ENCODE measurements around the gene FCHSD2. TPM values are rescaled to one million over a fixed set of nuclear protein-coding genes. Genes with fewer than 3 reads are reported as not detected.
"Not testable (repeated sequence)": the region's sequence is repeated elsewhere in the genome, so short reads cannot be mapped to it uniquely, and the experiment has no call there.

Gene FCHSD2
- total RNA-seq, 1 donor: 28.2 TPM

- H3K27me3 ChIP-seq (ENCODE audit: insufficient read depth, low read length): no peaks in the 10 kb centered on the region
- H3K9me3 ChIP-seq (ENCODE audit: low read depth, low read length): peaks cover 3% of the 10 kb centered on the region
- H3K4me1 ChIP-seq (ENCODE audit: insufficient read depth, low read length): peaks cover 7% of the 10 kb centered on the region
- no peak overlapping the region for H3K4me3 ChIP-seq (ENCODE audit: low read length)
These were observed 11.9 kb downstream of the FCHSD2 start for GRCh38 chr11:73130181-73130580.

GRCh38 chr11:73129198-73129597 lies 12.9 kb downstream of the FCHSD2 start:
- H3K9me3 ChIP-seq (ENCODE audit: low read depth, low read length): peaks cover 10% of the 10 kb centered on the region
- no peak overlapping the region for H3K4me3 ChIP-seq (ENCODE audit: low read length)
- no peaks in the 10 kb centered on the region for H3K27me3 ChIP-seq (ENCODE audit: insufficient read depth, low read length)
- H3K4me1 ChIP-seq (ENCODE audit: insufficient read depth, low read length): peaks cover 3% of the 10 kb centered on the region

- Histone ChIP-seq H3K27me3 (ENCODE audit: insufficient read depth, low read length) (no peaks in the 10 kb centered on the region), H3K4me3 (ENCODE audit: low read length) (no peak overlapping the region), H3K9me3 (ENCODE audit: low read depth, low read length) (peaks cover 10% of the 10 kb centered on the region), H3K4me1 (ENCODE audit: insufficient read depth, low read length) (peaks cover 3% of the 10 kb centered on the region)
These were observed 15.2 kb downstream of the FCHSD2 start for GRCh38 chr11:73126804-73127480.

- Histone ChIP-seq H3K4me1 (ENCODE audit: insufficient read depth, low read length) (peaks cover 3% of the 10 kb centered on the region), H3K27me3 (ENCODE audit: insufficient read depth, low read length) (no peaks in the 10 kb centered on the region), H3K9me3 (ENCODE audit: low read depth, low read length) (peaks cover 10% of the 10 kb centered on the region), H3K4me3 (ENCODE audit: low read length) (no peak overlapping the region)
These were observed 17.3 kb downstream of the FCHSD2 start for GRCh38 chr11:73124800-73125199.

DNA sequence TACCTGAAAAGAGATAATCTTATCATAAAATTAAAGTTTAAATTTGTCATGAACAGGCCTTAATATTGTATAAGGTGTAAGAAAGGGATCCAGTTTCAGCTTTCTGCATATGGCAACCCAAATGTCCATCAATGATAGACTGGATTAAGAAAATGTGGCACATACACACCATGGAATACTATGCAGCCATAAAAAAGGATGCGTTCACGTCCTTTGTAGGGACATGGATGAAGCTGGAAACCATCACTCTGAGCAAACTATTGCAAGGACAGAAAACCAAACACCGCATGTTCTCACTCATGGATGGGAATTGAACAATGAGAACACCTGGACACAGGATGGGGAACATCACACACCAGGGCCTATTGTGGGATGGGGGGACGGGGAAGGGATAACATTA lies 18.2 kb downstream of the FCHSD2 start:
- not testable (repeated sequence) for H3K4me1 ChIP-seq (ENCODE audit: insufficient read depth, low read length); H3K9me3 ChIP-seq (ENCODE audit: low read depth, low read length); H3K4me3 ChIP-seq (ENCODE audit: low read length); H3K27me3 ChIP-seq (ENCODE audit: insufficient read depth, low read length)

- Histone ChIP-seq H3K4me3 (ENCODE audit: low read length) (no peak overlapping the region), H3K4me1 (ENCODE audit: insufficient read depth, low read length) (peaks cover 1% of the 10 kb centered on the region), H3K9me3 (ENCODE audit: low read depth, low read length) (peaks cover 10% of the 10 kb centered on the region), H3K27me3 (ENCODE audit: insufficient read depth, low read length) (no peaks in the 10 kb centered on the region)
These were observed 20.4 kb downstream of the FCHSD2 start for GRCh38 chr11:73121692-73122091.

DNA sequence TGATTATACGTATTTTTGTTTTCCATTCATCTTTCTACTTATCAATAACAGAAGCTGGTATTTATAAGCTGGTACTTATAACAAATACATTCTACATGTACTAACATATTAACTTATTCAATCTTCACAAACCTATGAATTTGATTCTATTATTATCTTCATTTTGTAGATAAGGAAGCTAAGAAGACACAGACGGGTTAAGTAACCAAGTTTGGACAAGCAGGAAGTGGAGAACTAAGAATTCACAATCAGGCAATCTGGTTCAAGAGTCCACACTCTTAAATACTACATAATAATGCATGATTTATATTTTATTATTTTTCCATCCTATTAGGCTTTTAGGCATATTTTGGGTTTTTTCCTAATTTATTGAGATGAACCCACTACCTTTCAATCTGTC lies 25.0 kb downstream of the FCHSD2 start:
- Histone ChIP-seq H3K4me1 (ENCODE audit: insufficient read depth, low read length) (peaks cover 8% of the 10 kb centered on the region), H3K9me3 (ENCODE audit: low read depth, low read length) (no peaks in the 10 kb centered on the region), H3K27me3 (ENCODE audit: insufficient read depth, low read length) (no peaks in the 10 kb centered on the region), H3K4me3 (ENCODE audit: low read length) (no peak overlapping the region)

GRCh38 chr11:73116636-73117035 lies 25.5 kb downstream of the FCHSD2 start:
- H3K4me1 ChIP-seq (ENCODE audit: insufficient read depth, low read length): peaks cover 8% of the 10 kb centered on the region
- no peak overlapping the region for H3K4me3 ChIP-seq (ENCODE audit: low read length)
- no peaks in the 10 kb centered on the region for H3K9me3 ChIP-seq (ENCODE audit: low read depth, low read length)
- H3K27me3 ChIP-seq (ENCODE audit: insufficient read depth, low read length): no peaks in the 10 kb centered on the region

- no peaks in the 10 kb centered on the region for H3K27me3 ChIP-seq (ENCODE audit: insufficient read depth, low read length)
- H3K4me3 ChIP-seq (ENCODE audit: low read length): no peak overlapping the region
- H3K9me3 ChIP-seq (ENCODE audit: low read depth, low read length): peaks cover 6% of the 10 kb centered on the region
- H3K4me1 ChIP-seq (ENCODE audit: insufficient read depth, low read length): peaks cover 8% of the 10 kb centered on the region
These were observed 27.3 kb downstream of the FCHSD2 start for GRCh38 chr11:73114835-73115220.

DNA sequence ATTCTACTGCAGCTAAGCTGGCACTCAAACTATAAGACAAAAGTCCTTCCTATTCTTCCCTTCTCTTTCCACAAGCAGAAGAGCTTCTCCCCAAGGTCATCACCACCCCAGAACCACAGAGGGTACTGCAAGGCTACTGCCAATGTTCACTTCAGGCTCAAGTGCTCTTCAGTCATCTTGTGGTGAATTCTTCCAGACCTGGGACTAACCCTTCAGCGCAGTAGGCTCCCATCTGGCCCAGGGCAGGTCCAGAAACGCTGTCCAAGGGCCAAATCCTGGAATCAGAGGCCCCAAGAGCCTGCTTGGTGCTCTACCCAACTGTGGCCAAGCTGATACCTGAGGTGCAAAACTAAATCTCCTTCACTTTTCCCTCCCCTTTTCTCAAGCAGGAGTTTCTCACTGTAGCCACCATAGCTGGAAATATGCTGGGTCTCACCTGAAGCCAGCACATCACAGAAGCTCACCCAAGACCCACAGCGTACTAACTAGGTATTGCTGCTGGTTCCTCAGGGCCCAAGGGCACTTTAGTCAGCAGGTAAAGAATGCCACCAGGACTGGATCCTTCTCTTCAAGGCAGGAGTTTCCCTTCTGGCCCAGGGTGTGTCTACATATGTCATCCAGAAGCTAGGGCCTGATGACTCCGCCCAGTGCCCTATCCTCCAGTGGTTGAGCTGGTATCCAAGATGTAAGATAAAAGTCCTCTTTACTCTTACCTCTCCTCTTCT lies 27.8 kb downstream of the FCHSD2 start:
- H3K9me3 ChIP-seq (ENCODE audit: low read depth, low read length): peaks cover 10% of the 10 kb centered on the region
- H3K4me3 ChIP-seq (ENCODE audit: low read length): no peak overlapping the region
- no peaks in the 10 kb centered on the region for H3K27me3 ChIP-seq (ENCODE audit: insufficient read depth, low read length)
- peaks cover 8% of the 10 kb centered on the region for H3K4me1 ChIP-seq (ENCODE audit: insufficient read depth, low read length)

GRCh38 chr11:73113426-73113825 lies 28.7 kb downstream of the FCHSD2 start:
- no peak overlapping the region for H3K4me3 ChIP-seq (ENCODE audit: low read length)
- peaks cover 8% of the 10 kb centered on the region for H3K4me1 ChIP-seq (ENCODE audit: insufficient read depth, low read length)
- no peaks in the 10 kb centered on the region for H3K27me3 ChIP-seq (ENCODE audit: insufficient read depth, low read length)
- peaks cover 10% of the 10 kb centered on the region for H3K9me3 ChIP-seq (ENCODE audit: low read depth, low read length)

GRCh38 chr11:73107597-73107996 lies 34.5 kb downstream of the FCHSD2 start:
- Histone ChIP-seq H3K4me3 (ENCODE audit: low read length) (no peak overlapping the region), H3K27me3 (ENCODE audit: insufficient read depth, low read length) (no peaks in the 10 kb centered on the region), H3K9me3 (ENCODE audit: low read depth, low read length) (peaks cover 10% of the 10 kb centered on the region), H3K4me1 (ENCODE audit: insufficient read depth, low read length) (peaks cover 5% of the 10 kb centered on the region)

DNA sequence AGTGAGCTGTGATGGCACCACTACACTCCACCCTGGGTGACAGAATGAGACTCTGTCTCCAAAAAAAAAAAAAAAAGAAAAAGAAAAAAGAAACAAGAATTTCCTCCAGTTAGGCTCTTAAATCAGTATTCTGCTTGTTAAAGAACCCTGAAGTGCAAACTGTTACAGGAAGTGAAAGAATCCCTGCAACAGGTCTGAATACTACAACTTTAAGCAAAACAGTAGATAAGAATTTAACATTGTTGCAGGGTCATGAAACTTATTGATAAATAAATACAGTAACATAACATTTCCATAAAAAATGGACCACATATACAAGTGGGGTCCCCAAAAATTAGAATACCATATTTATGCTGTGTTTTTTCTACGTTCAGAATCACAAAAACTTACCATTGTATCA lies 35.8 kb downstream of the FCHSD2 start:
- Histone ChIP-seq H3K4me1 (ENCODE audit: insufficient read depth, low read length) (peaks cover 5% of the 10 kb centered on the region), H3K27me3 (ENCODE audit: insufficient read depth, low read length) (no peaks in the 10 kb centered on the region), H3K9me3 (ENCODE audit: low read depth, low read length) (peaks cover 10% of the 10 kb centered on the region), H3K4me3 (ENCODE audit: low read length) (no peak overlapping the region)

DNA sequence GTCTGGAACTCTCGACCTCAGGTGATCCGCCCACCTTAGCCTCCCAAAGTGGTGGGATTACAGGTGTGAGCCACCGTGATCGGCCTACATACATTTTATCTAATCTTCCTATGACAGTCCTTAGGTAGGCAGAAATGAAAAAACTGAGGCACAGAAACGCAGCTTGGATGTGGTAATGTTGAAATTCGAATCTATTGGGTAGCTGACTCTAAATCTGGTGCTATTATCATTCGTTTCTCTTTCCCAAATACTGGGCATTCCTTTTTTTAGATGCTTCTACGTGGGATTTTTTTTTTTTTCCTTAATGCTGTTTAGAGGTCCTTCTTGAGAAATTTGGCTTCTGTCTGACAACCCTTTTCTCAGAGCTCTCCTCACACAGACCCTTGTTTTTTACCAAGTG lies 41.5 kb downstream of the FCHSD2 start:
- Histone ChIP-seq H3K4me3 (ENCODE audit: low read length) (no peak overlapping the region), H3K9me3 (ENCODE audit: low read depth, low read length) (no peaks in the 10 kb centered on the region), H3K27me3 (ENCODE audit: insufficient read depth, low read length) (no peaks in the 10 kb centered on the region), H3K4me1 (ENCODE audit: insufficient read depth, low read length) (peaks cover 9% of the 10 kb centered on the region)

DNA sequence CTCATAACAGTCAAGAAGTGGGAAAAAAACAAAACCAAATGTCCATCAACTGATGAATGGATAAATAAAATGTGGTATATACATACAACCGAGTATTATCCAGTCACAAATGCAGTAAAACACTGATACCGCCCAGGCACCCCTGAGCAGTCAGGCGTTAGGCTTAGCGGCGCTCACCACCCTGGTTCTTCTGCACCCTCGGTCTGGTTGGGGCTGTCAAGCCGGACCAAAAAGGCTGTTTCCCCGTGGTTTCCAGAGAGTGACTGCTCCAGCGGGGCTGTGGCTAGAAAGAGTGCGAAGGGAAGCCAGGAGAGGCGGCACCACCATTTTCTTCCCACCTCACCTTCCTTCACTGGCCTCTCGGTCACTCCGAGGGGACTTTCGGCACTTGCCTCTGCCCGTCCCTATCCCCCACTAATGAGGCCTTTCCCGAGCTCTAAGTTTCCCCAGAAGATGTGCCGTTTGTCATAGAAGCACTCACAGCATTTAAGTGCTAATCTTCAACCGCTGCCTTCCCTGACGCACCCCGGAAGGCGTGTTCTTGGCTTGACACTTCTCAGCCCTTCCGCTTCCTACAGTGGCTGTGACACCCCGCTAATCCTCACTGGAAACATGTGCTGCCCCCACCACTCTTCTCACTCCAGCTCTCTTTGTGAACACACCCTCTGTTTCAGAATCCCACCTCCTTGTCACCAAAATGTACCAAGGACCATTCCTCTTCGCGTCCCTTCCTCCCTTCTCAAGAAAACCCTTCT lies 42.4 kb downstream of the FCHSD2 start:
- Histone ChIP-seq H3K27me3 (ENCODE audit: insufficient read depth, low read length) (no peaks in the 10 kb centered on the region), H3K9me3 (ENCODE audit: low read depth, low read length) (no peaks in the 10 kb centered on the region), H3K4me1 (ENCODE audit: insufficient read depth, low read length) (peaks cover 12% of the 10 kb centered on the region), H3K4me3 (ENCODE audit: low read length) (no peak overlapping the region)

Measured in mononuclear cell (primary cell).